Fibroblast of gingiva (primary cell): ENCODE measurements around the gene PREX1.
"Not testable (repeated sequence)": the region's sequence is repeated elsewhere in the genome, so short reads cannot be mapped to it uniquely, and the experiment has no call there.

Experiments used
- DNase-seq: peaks from one replicate; pipeline ENCODE4 v3.0.0-alpha.2; 2011; ENCODE audit warnings: low read depth

The PREX1 gene

DNA sequence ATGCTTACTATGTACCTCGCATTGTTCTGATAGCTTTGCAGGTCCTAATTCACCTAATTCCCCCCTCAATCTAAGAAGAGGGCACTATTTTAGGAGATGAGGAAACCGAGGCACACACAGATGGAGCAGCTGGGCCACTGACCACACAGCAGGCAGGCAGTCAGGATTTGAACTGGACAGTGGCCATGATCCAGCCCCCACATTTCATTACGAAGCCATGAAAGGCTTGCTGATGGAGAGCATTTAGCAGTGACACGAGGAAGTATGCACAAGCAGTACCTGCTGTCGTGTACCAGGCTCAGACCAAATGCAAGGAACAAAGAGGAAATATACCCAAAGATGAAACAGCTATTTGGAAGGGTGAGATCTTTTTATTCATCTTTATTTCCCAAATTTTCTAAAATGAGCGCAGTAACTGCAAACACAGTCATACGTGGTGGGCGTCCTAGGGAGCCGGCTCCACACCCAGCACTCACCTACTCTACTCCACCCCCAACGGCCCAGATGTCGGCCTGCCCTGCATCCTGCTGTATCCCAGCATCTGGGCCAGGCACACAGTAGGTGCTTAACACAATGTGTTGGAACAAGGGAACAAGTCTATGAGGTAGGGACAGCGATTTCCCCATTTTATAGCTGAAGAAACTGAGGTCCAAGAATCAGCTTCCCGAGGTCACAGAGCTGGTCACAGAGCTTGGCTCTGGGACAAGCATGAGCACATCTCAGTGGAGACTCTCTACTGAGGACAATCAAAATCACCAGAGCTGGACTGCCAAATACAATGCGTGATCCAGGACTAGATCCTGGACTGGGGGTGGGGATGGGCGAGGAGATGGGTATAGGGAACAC lies 15.0 kb downstream of the PREX1 start:
- no peak for DNase-seq

DNA sequence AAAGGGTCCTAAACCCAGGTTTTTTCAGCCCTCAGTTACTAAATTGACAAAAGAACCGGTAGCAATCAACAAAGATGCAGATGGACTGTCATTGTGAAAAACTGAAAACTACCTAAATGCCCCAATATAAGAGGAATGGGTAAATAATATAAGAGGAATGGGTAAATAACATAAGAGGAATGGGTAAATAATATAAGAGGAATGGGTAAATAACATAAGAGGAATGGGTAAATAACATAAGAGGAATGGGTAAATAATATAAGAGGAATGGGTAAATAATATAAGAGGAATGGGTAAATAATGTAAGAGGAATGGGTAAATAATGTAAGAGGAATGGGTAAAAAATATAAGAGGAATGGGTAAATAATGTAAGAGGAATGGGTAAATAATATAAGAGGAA lies 15.7 kb downstream of the PREX1 start:
- DNase-seq = not testable (repeated sequence)

GRCh38 chr20:48809673-48810072 lies 18.1 kb downstream of the PREX1 start:
- no peak for DNase-seq

DNA sequence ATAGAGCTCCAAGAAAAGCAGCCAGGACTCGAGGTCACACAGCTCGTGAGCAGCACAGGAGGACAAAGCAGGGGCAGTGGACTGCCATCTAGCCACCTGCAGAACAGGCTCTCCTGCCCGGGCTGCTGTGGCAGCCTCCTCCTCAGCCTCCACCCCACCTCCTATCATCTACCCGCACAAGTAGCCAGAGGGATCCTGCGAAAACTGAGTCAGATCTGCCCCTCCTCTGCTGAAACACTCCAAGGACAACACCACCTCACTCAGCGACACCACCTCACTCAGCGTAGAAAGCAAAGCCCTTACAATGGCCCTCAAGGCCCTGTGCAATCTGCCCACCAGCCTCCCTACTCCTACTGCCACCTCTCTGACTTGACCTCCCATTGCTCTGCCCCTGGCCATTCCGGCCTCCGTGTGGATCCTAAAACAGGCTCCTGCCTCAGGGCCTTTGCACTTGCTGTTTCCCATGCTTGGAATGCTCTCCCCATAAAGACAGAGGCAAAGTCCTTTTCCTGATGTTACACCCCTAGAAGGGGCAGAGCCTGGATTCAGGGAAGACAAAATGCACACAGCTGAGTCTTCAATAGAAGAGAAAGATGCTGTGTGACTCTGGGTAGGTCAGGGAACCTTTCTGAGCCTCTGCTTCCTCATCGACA lies 19.3 kb downstream of the PREX1 start:
- DNase-seq = no peak

DNA sequence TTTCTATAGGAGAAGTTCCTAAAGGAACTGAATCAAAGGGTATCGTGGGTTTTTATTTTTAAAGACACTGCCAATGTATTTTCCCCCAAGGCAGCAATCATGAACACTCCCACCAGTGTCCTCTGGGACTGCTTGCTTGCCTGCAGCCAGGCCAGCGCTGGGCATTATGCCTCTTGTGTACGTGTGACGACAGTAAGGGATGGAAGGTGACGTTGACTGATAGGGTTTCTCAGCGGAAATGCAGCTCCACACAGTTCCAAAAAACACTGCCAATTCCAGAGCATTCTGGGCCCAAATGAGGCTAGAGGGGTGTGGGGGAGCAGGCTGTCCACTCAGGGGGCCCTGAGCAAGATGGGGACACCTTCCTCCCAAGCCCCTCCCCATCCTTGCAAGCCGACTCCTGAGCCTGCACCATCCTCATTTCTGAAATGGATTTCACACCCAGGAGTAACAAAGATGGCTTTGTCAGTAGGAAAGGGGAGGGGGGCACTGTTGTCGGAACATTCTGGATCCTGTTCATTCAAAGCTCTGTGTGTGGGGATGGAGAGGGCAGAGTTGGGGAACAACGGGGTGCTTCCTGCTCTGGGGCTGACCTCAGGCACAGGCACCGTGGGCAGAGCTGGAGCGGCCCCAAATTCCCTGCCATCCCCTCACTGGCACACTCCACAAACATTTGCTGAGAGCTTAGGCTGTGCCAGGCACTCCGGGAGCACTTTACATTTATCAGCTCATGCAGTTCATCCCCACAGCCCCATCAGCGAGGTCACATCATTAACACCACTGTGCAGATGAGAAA lies 20.0 kb downstream of the PREX1 start:
- DNase-seq = no peak

- no peak for DNase-seq
These were observed 20.7 kb downstream of the PREX1 start for GRCh38 chr20:48807051-48807450.

- DNase-seq = no peak
These were observed 22.1 kb downstream of the PREX1 start for GRCh38 chr20:48805716-48806115.

GRCh38 chr20:48805286-48805685 lies 22.5 kb downstream of the PREX1 start:
- DNase-seq = no peak

GRCh38 chr20:48804300-48804980 lies 23.4 kb downstream of the PREX1 start:
- no peak for DNase-seq

GRCh38 chr20:48803176-48804053 lies 24.4 kb downstream of the PREX1 start:
- no peak for DNase-seq

DNA sequence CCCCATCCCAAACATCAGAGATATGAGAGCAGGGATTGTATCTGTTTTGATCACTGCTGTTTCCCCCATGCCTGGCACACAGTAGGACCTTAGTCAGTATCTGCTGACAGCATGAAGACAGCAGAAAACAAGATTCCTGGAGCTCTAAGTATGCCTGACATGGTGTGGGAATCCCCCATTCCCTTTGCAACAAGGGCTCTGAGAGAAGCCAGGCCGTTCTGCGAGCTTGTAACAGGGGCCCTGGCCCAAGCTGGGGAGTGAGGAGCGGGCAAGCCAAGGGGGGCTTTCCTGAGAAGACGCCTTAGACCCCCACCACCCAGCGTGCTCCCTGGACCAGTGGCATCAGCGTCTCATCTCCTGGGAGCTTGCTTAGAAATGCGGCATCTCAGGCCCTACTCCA lies 25.2 kb downstream of the PREX1 start:
- DNase-seq = no peak

DNA sequence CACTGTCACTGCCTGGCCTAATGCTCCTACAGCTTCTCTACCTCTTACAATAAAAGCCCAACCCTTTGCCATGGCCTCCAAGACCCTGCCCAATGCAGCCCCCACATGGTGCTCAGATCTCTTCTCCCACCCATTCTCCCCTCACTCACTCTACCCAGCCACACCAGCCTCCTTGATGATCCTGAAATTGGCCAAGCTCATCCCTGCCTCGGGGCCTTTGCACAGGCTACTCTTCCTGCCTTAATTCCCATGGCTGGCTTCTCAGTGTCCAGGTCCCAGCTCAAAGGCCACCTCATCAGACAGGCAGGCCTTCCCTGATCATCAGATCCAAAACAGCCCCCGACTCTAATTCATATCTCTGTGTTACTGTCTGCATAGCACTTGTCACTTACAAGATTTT lies 25.6 kb downstream of the PREX1 start:
- no peak for DNase-seq

DNA sequence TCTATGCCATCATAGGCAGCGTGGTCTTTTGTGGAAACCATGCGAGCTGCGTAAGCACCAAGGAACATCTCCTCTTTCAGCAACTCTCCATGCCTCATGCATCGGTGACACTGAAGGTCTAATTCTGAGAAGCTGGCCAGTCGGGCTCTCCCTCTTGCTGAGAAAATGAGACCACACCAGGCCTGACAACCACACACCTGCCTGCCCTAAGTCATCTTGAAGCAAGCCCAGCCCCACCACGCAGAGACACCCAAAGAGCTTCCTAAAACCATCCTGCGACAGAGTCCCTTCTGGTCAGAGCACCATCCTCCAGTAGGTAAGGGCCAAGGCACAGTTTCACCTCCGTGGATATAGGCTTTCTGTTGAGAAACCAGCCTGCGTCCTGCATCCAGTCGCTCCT lies 26.6 kb downstream of the PREX1 start:
- DNase-seq = no peak

GRCh38 chr20:48800177-48800576 lies 27.6 kb downstream of the PREX1 start:
- DNase-seq = no peak

GRCh38 chr20:48799328-48800105 lies 28.3 kb downstream of the PREX1 start:
- DNase-seq = no peak

DNA sequence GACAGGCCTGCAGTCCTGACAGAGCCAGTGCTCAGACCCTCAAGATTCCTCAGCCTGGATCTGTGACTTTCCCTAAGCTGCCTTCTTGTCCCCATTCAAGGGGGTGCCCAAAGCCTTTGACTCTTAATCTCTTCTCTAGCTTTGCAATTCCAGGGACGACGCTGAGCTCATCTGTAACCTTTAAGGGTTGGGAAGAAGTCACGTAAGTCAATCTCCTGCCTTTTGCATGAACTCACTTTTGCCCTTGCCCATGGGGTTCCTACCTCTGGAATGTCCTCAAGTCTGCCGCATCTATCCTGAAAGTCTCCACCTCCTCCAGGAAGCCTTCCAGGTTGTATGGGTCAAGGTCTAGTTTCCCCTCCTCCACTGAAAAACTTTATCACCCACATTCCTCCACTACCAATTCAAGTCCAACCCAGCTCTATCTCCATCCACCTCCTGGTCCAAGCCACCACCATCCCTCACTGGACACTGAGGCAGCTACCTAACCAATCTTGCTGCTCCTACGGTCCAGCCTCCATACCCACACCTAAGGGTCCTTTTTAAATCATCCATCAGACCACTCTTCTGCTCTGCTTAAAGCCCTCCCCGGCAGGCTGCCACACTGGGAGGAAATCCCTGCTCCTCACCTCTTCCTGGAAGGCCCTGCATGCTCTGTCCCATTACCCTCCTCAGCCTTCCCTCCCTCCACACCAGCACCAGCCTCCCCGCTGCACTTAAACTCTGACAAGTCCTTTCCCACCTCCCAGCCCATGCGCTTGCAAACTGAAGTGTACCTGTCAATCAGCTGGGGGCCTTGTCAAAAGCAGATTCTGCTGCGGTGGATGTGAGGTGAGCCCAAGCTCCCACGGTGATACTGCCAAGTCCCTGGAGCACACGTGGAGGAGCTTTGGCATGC lies 29.7 kb downstream of the PREX1 start:
- DNase-seq = no peak

DNA sequence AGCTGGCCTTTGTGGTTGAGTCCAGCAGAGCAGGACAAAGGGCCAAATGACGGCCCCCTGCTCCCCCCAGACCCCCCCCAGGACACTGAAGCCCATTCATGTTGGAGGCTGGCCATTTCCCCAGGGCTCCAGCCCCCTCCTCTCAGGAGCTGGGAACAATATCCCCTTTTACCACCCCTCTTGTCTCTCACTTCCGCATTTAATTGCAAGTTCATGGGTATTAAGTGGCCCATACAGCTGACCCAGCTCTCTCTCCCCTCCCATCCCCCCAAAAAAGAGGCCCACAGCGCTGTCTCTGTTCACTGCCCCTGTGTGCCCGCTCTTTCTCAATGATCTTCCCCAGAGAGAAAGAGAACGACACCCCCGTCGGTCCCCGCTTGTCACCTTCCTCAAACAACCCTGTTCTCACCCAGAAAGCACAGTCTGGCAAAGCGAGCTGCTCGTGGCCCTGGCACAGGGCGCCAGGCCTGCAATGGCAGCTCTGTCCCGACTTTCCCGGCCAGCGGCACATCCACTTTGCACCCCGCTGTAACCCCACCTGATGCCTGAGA lies 30.4 kb downstream of the PREX1 start:
- DNase-seq = no peak

GRCh38 chr20:48795732-48796131 lies 32.1 kb downstream of the PREX1 start:
- DNase-seq = no peak

- no peak for DNase-seq
These were observed 32.9 kb downstream of the PREX1 start for GRCh38 chr20:48794816-48795457.
